Ishikawa (cell line): ENCODE data around the gene CAST.

ENCODE experiments used
- CEBPB ChIP-seq: IDR thresholded peaks from 2 replicates; pipeline ENCODE4 v1.6.1; 2012
- CREB1 ChIP-seq: IDR thresholded peaks from 2 replicates; pipeline ENCODE4 v1.6.1; 2012; ENCODE audit warnings: low read depth
- EGR1 ChIP-seq: IDR thresholded peaks from 2 replicates; pipeline ENCODE4 v1.6.1; 2012
- EP300 ChIP-seq: IDR thresholded peaks from 2 replicates; pipeline ENCODE4 v1.6.1; 2012; ENCODE audit warnings: borderline replicate concordance
- FOXM1 ChIP-seq: IDR thresholded peaks from 2 replicates; pipeline ENCODE4 v1.6.1; 2012; ENCODE audit warnings: low read depth, borderline replicate concordance
- NFIC ChIP-seq: IDR thresholded peaks from 2 replicates; pipeline ENCODE4 v1.6.1; 2012
- RAD21 ChIP-seq: IDR thresholded peaks from 2 replicates; pipeline ENCODE4 v1.6.1; 2012; ENCODE audit warnings: low read depth
- TAF1 ChIP-seq: IDR thresholded peaks from 2 replicates; pipeline ENCODE4 v1.6.1; 2012; ENCODE audit warnings: low read depth, mild to moderate bottlenecking
- TCF12 ChIP-seq: IDR thresholded peaks from 2 replicates; pipeline ENCODE4 v1.6.1; 2012; ENCODE audit warnings: low read depth
- TEAD4 ChIP-seq: IDR thresholded peaks from 2 replicates; pipeline ENCODE4 v1.6.1; 2012
- YY1 ChIP-seq: IDR thresholded peaks from 2 replicates; pipeline ENCODE4 v1.6.1; 2012; ENCODE audit warnings: low read depth
- ZBTB7A ChIP-seq: IDR thresholded peaks from 2 replicates; pipeline ENCODE4 v1.6.1; 2012; ENCODE audit warnings: low read depth
- TF ChIP-seq, protein P1 (sequence below): IDR thresholded peaks from 2 replicates; pipeline ENCODE4 v1.6.1; 2012
- TF ChIP-seq, protein P2 (sequence below): IDR thresholded peaks from 2 replicates; pipeline ENCODE4 v1.6.1; 2012; ENCODE audit warnings: low read depth, mild to moderate bottlenecking
- TF ChIP-seq, protein P3 (sequence below): IDR thresholded peaks from 2 replicates; pipeline ENCODE4 v1.6.1; 2012

CAST gene

GRCh38 chr5:96708600-96708999 lies 46.4 kb downstream of the CAST start:
- TF ChIP-seq EGR1 (no peak), FOXM1 (no peak), RAD21 (no peak), TAF1 (no peak), CREB1 (no peak), NFIC (no peak), TCF12 (no peak), YY1 (no peak), EP300 (no peak), CEBPB (no peak), TEAD4 (no peak)
- TF ChIP-seq, protein P1, sequence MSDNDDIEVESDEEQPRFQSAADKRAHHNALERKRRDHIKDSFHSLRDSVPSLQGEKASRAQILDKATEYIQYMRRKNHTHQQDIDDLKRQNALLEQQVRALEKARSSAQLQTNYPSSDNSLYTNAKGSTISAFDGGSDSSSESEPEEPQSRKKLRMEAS = no peak
- TF ChIP-seq, protein P2, sequence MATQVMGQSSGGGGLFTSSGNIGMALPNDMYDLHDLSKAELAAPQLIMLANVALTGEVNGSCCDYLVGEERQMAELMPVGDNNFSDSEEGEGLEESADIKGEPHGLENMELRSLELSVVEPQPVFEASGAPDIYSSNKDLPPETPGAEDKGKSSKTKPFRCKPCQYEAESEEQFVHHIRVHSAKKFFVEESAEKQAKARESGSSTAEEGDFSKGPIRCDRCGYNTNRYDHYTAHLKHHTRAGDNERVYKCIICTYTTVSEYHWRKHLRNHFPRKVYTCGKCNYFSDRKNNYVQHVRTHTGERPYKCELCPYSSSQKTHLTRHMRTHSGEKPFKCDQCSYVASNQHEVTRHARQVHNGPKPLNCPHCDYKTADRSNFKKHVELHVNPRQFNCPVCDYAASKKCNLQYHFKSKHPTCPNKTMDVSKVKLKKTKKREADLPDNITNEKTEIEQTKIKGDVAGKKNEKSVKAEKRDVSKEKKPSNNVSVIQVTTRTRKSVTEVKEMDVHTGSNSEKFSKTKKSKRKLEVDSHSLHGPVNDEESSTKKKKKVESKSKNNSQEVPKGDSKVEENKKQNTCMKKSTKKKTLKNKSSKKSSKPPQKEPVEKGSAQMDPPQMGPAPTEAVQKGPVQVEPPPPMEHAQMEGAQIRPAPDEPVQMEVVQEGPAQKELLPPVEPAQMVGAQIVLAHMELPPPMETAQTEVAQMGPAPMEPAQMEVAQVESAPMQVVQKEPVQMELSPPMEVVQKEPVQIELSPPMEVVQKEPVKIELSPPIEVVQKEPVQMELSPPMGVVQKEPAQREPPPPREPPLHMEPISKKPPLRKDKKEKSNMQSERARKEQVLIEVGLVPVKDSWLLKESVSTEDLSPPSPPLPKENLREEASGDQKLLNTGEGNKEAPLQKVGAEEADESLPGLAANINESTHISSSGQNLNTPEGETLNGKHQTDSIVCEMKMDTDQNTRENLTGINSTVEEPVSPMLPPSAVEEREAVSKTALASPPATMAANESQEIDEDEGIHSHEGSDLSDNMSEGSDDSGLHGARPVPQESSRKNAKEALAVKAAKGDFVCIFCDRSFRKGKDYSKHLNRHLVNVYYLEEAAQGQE = no peak
- TF ChIP-seq, protein P3, sequence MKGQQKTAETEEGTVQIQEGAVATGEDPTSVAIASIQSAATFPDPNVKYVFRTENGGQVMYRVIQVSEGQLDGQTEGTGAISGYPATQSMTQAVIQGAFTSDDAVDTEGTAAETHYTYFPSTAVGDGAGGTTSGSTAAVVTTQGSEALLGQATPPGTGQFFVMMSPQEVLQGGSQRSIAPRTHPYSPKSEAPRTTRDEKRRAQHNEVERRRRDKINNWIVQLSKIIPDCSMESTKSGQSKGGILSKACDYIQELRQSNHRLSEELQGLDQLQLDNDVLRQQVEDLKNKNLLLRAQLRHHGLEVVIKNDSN = no peak

GRCh38 chr5:96709152-96709821 lies 47.1 kb downstream of the CAST start:
- no peak for TF ChIP-seq CREB1
- no peak for TF ChIP-seq NFIC
- TF ChIP-seq, protein P1 = no peak
- no peak for TF ChIP-seq RAD21
- TF ChIP-seq TEAD4 = no peak
- no peak for TF ChIP-seq TAF1
- no peak for TF ChIP-seq EGR1
- no peak for TF ChIP-seq CEBPB
- no peak for TF ChIP-seq ZBTB7A

DNA sequence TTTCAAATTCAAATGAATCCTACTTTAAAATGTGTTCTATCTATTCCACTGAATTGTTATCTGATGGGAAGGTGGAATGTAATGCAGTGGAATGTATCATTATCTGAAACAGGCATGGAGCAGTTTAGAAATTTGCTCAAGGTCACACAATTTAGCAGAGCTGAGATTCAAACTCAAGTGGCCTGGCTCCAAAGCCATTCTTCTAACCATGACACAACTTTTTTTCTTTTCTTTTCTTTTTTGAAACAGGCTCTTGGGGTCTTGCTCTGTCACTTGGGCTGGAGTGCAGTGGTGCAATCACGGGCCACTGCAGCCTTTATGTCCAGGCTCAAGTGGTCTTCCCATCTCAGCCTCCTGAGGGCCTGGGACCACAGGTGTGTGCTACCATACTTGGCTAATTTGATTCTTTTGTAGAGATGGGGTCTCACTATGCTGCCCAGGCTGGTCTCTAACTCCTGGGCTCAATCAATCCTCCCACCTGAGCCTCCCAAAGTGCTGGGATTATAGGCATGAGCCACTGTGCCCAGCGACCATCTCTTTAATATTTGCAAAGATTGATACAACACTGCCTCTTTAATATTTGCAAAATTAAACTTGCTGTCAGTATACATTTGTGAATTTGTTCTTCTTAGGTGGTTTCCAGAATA lies 50.0 kb downstream of the CAST start:
- no peak for TF ChIP-seq YY1
- TF ChIP-seq ZBTB7A = no peak
- no peak for TF ChIP-seq TCF12
- TF ChIP-seq CREB1 = no peak
- TF ChIP-seq RAD21 = no peak
- no peak for TF ChIP-seq CEBPB
- no peak for TF ChIP-seq EP300
- TF ChIP-seq, protein P2 = no peak
- TF ChIP-seq EGR1 = no peak
- no peak for TF ChIP-seq TAF1
- TF ChIP-seq, protein P3 = no peak
- TF ChIP-seq TEAD4 = no peak
- no peak for TF ChIP-seq FOXM1
- TF ChIP-seq NFIC = no peak
- TF ChIP-seq, protein P1 = no peak

GRCh38 chr5:96714450-96714849 lies 52.3 kb downstream of the CAST start:
- TF ChIP-seq, protein P1 = no peak
- TF ChIP-seq TCF12 (no peak), TAF1 (no peak), EGR1 (no peak), CEBPB (no peak), RAD21 (no peak), YY1 (no peak), ZBTB7A (no peak), CREB1 (no peak), NFIC (no peak), TEAD4 (no peak), FOXM1 (no peak)
- TF ChIP-seq, protein P2 = no peak
